ENCODE measurements around the gene RAD1.

The RAD1 gene

GRCh38 chr5:34918025-34918424, 2.7 kb upstream of the RAD1 start:
- no peak for DNase-seq (ENCODE audit: extremely low spot score, insufficient read length, low read depth)
- FAIRE-seq: no peak

- DNase-seq (ENCODE audit: extremely low spot score, insufficient read length, low read depth) (no peak), FAIRE-seq (no peak)
Observed at GRCh38 chr5:34916518-34916917, 1.2 kb upstream of the RAD1 start.

GRCh38 chr5:34915856-34916192, 520 bp upstream of the RAD1 start:
- FAIRE-seq (no peak), DNase-seq (ENCODE audit: extremely low spot score, insufficient read length, low read depth) (no peak)

- no peak for DNase-seq (ENCODE audit: extremely low spot score, insufficient read length, low read depth)
- no peak for FAIRE-seq
Observed at GRCh38 chr5:34914671-34915138, 599 bp downstream of the RAD1 start.

GRCh38 chr5:34913072-34913471, 2.2 kb downstream of the RAD1 start:
- DNase-seq (ENCODE audit: extremely low spot score, insufficient read length, low read depth): no peak
- FAIRE-seq: no peak

GRCh38 chr5:34905564-34905963, 9.7 kb downstream of the RAD1 start:
- DNase-seq (ENCODE audit: extremely low spot score, insufficient read length, low read depth) (no peak), FAIRE-seq (no peak)

- FAIRE-seq (no peak), DNase-seq (ENCODE audit: extremely low spot score, insufficient read length, low read depth) (no peak)
Observed at GRCh38 chr5:34903260-34903659, 12.0 kb downstream of the RAD1 start.

- FAIRE-seq (no peak), DNase-seq (ENCODE audit: extremely low spot score, insufficient read length, low read depth) (no peak)
Observed at GRCh38 chr5:34900652-34901051, 14.7 kb downstream of the RAD1 start.

- no peak for FAIRE-seq
- no peak for DNase-seq (ENCODE audit: extremely low spot score, insufficient read length, low read depth)
Observed at GRCh38 chr5:34899066-34899465, 16.2 kb downstream of the RAD1 start.

GRCh38 chr5:34898258-34898895, 16.9 kb downstream of the RAD1 start:
- FAIRE-seq: peak; percentile 83
- peak; percentile 15 for DNase-seq (ENCODE audit: extremely low spot score, insufficient read length, low read depth)

- no peak for DNase-seq (ENCODE audit: extremely low spot score, insufficient read length, low read depth)
- FAIRE-seq: no peak
Observed at GRCh38 chr5:34897646-34898045, 17.7 kb downstream of the RAD1 start.

GRCh38 chr5:34895641-34896419, 19.5 kb downstream of the RAD1 start:
- DNase-seq (ENCODE audit: extremely low spot score, insufficient read length, low read depth) (no peak), FAIRE-seq (no peak)

GRCh38 chr5:34894716-34895115, 20.6 kb downstream of the RAD1 start:
- FAIRE-seq (no peak), DNase-seq (ENCODE audit: extremely low spot score, insufficient read length, low read depth) (no peak)

GRCh38 chr5:34892414-34892813, 22.9 kb downstream of the RAD1 start:
- no peak for FAIRE-seq
- no peak for DNase-seq (ENCODE audit: extremely low spot score, insufficient read length, low read depth)

GRCh38 chr5:34891981-34892380, 23.3 kb downstream of the RAD1 start:
- no peak for FAIRE-seq
- DNase-seq (ENCODE audit: extremely low spot score, insufficient read length, low read depth): no peak

- no peak for DNase-seq (ENCODE audit: extremely low spot score, insufficient read length, low read depth)
- FAIRE-seq: no peak
Observed at GRCh38 chr5:34889394-34889793, 25.9 kb downstream of the RAD1 start.

- FAIRE-seq (no peak), DNase-seq (ENCODE audit: extremely low spot score, insufficient read length, low read depth) (no peak)
Observed at GRCh38 chr5:34886392-34887119, 28.7 kb downstream of the RAD1 start.

GRCh38 chr5:34881246-34881645, 34.1 kb downstream of the RAD1 start:
- no peak for DNase-seq (ENCODE audit: extremely low spot score, insufficient read length, low read depth)
- no peak for FAIRE-seq

GRCh38 chr5:34876275-34876674, 39.0 kb downstream of the RAD1 start:
- FAIRE-seq: no peak
- no peak for DNase-seq (ENCODE audit: extremely low spot score, insufficient read length, low read depth)

GRCh38 chr5:34870382-34870781, 44.9 kb downstream of the RAD1 start:
- DNase-seq (ENCODE audit: extremely low spot score, insufficient read length, low read depth): no peak
- FAIRE-seq: no peak

GRCh38 chr5:34869256-34869655, 46.0 kb downstream of the RAD1 start:
- FAIRE-seq: no peak
- DNase-seq (ENCODE audit: extremely low spot score, insufficient read length, low read depth): no peak

Measured in GM18507 (cell line).